GM08714 (cell line): Measurements from ENCODE around the gene CPT1C.
"Not testable (repeated sequence)": the region's sequence is repeated elsewhere in the genome, so short reads cannot be mapped to it uniquely, and the experiment has no call there.

ENCODE experiments used
- H3K4me3 ChIP-seq: fragments of 200-500 bp; sonication (Bioruptor generic); 2 replicates; pipeline ENCODE4 v1.5.1; 2014; ENCODE audit warnings: mild to moderate bottlenecking, low read length, inconsistent platforms
- ZNF274 ChIP-seq: IDR thresholded peaks from 2 replicates; pipeline ENCODE4 v1.6.1; 2012; ENCODE audit warnings: mild to moderate bottlenecking, low read depth, low read length

The CPT1C gene

DNA sequence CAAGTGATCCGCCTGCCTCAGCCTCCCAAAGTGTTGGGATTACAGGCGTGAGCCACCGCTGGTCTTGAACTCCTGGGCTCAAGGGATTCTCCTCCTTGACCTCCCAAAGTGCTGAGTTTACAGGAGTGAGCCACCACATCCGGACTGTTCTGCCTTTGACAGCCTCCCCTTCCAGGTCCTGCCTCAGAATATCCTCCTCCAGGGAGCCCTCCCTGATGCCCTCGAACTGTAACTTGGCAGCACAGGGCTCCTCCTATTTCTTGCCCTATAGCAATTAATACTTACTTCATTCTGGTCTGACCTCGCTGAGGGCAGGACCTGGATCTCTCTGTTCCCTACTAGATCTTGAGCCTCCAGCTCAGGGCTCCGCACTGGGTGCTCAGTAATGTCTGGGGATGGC, 5.9 kb downstream of the CPT1C start:
- TF ChIP-seq ZNF274: no peak
- H3K4me3 ChIP-seq: no peak overlapping the region

DNA sequence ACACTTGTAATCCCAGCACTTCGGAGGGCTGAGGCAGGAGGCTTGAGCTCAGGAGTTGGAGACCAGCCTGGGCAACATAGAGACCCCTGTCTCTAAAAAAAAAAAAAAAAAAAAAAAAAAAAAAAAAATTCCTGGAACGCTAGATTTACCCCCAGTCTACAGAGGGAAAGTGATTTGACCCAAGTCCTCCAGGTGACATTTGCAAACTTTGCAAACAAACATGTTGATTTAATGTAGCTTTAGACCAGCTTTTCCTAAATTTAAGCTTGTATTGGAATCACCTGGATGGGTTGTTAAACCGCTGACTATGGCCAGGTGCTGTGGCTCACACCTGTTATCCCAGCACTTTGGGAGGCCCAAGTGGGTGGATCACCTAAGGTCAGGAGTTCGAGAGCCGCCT, 8.4 kb downstream of the CPT1C start:
- TF ChIP-seq ZNF274: no peak
- H3K4me3 ChIP-seq: no peak overlapping the region

DNA sequence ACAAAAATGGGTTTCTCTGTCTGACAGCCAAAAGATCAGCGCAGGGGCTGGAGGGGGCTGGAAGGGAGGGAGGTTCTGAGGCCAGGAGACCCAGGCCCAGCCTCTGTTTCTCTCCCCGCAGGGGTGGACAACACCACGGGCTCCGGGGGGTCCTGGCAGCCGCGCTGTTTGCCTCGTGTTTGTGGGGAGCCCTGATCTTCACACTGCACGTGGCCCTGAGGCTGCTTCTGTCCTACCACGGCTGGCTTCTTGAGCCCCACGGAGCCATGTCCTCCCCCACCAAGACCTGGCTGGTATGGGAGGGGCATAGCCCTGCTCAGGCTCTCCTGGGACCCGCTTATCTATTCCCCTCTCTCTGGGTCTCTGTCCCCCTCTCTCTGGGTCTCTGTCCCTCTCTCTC, 9.6 kb downstream of the CPT1C start:
- no peak overlapping the region for H3K4me3 ChIP-seq
- TF ChIP-seq ZNF274: no peak

DNA sequence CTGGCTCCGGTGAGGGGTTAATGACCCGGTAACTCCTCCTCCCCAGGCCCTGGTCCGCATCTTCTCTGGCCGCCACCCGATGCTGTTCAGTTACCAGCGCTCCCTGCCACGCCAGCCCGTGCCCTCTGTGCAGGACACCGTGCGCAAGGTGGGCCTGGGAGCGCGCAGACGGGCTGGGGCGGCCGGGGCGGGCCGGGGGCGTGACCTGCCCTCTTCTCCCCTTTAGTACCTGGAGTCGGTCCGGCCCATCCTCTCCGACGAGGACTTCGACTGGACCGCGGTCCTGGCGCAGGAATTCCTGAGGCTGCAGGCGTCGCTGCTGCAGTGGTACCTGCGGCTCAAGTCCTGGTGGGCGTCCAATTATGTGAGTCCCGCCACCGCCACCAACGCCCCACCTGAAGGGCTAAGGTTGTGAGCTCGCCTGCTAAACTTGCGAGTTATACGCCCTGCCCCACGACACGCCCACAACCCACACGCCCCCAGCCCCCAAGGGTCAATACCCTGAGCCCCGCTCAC, 10.4 kb downstream of the CPT1C start:
- no peak overlapping the region for H3K4me3 ChIP-seq
- no peak for TF ChIP-seq ZNF274

DNA sequence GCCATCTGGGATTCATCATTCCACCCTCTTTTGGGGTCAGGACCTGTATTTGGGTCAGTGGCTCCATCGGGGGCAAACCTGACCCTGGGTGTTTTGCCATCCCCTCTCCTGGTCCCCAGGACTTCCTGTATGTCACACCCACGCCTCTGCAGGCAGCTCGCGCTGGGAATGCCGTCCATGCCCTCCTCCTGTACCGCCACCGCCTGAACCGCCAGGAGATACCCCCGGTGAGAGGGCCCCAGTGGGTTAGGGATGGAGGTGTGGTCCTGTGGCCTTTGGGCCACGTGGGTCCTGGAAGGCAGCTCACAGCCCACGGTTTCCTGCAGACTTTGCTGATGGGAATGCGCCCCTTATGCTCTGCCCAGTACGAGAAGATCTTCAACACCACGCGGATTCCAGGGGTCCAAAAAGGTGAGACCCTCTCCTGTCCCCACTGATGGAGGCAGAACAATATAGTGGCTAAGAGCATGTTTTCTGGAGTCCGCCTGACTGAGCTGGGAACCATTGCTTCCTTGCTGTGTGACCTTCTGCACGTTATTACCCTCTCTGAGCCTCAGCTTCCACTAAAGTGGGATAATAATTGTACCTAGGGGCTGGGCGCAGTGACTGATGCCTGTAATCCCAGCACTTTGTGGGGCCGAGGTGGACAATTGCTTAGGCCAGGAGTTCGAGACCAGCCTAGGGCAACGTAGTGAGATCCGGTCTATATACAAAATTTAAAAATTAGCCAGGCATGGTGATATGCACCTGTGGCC, 14.1 kb downstream of the CPT1C start:
- no peak overlapping the region for H3K4me3 ChIP-seq
- no peak for TF ChIP-seq ZNF274

DNA sequence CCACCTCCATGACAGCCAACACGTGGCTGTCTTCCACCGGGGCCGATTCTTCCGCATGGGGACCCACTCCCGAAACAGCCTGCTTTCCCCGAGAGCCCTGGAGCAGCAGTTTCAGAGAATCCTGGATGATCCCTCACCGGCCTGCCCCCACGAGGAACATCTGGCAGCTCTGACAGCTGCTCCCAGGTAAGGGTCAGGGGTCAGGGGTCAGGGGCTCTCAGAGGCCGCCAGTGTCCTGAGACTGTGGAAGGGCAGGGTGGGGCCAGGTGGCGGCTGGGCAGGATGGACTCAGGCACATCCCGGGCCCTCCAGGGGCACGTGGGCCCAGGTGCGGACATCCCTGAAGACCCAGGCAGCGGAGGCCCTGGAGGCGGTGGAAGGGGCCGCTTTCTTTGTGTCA, 15.0 kb downstream of the CPT1C start:
- no peak overlapping the region for H3K4me3 ChIP-seq
- TF ChIP-seq ZNF274: no peak

DNA sequence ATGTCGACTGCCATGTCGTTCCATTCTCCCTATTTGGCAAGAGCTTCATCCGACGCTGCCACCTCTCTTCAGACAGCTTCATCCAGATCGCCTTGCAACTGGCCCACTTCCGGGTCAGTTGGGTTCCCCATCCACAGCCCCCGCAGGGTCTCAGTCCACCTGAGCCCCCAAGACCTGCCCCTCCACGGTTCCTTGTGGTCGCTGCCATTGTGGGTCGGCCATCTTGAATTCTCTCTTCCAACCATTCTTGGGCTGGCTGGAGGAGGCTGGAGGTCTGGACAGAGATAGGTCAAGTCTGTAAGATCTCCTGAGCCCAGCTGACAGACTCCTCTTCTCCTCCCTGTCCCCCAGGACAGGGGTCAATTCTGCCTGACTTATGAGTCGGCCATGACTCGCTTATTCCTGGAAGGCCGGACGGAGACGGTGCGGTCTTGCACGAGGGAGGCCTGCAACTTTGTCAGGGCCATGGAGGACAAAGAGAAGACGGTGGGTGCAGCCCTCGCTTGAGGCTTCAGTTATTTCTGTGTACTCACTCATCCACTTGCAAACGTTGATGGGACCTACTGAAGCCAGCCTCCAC, 19.5 kb downstream of the CPT1C start:
- no peak overlapping the region for H3K4me3 ChIP-seq
- no peak for TF ChIP-seq ZNF274

DNA sequence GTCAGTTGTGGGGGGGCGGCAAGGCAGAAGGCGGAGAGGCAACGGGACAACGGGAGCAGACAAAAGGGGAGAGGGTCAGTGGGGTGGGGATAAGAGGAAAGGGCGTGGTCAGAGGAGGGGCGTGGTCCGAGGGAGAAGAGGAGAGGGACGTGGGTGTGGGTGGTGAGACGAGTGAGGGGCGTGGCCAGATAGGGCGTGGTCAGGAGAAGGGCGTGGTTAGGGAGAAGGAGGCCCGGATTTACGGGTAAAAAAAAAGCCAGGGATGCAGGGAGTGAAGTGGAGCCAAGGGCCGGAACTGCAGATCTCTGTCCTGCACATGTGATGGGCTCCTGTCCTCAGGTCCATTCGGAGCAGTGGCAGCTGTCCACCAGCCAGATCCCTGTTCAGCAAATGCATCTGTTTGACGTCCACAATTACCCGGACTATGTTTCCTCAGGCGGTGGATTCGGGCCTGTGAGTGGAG, 21.5 kb downstream of the CPT1C start:
- no peak overlapping the region for H3K4me3 ChIP-seq
- TF ChIP-seq ZNF274: no peak

DNA sequence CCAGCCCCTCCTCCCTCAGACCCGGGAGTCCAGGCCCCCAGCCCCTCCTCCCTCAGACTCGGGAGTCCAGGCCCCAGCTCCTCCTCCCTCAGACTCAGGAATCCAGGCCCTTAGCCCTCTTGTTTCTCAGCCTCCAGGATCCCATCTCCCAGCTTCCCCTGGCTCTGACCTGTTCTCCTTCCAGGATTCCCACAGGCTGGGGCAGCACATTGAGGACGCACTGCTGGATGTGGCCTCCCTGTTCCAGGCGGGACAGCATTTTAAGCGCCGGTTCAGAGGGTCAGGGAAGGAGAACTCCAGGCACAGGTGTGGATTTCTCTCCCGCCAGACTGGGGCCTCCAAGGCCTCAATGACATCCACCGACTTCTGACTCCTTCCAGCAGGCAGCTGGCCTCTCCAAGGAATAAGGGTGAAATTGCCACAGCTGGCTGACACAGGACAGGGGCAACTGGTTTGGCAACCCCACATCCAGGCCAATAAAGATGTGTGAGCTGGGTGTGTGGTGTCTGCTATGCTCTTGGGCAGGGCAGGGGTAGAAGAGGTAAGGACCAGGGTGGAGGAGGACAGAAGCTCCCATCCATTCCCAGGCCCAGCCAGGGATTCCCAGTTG, 22.4 kb downstream of the CPT1C start:
- no peak overlapping the region for H3K4me3 ChIP-seq
- no peak for TF ChIP-seq ZNF274

DNA sequence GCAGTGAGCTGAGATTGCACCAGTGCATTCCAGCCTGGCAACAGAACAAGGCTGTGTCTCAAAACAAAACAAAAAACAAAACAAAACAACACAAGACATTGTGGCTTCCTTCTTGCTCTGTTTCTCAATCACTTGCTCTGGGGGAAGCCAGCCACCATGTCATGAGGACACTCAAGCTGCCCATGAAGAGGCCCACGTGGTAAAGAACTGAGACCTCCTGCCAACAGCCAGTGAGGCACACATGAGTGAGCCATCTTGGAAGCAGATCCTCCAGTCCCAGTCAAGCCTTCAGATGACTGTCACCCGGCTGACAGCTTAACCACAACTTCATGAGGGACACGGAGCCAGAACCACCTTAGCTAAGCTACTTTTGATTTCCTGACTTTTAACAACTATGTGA, 25.2 kb downstream of the CPT1C start:
- no peak overlapping the region for H3K4me3 ChIP-seq
- no peak for TF ChIP-seq ZNF274

DNA sequence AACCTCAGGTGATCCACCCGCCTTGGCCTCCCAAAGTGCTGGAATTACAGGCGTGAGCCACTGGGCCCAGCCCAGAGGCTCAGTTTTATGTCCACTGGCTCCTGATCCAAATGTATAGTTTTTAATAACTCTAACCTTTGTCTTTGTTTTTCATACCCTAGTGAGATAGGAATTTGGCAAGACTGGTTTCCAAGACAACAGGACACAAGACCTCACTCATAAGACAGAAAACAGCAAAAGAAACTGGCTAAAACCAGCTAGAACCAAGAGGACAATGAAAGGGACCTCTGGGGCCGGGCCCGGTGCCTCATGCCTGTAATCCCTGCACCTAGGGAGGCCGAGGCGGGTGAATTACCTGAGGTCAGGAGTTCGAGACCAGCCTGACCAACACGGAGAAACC, 27.6 kb downstream of the CPT1C start:
- TF ChIP-seq ZNF274: no peak
- H3K4me3 ChIP-seq: no peak overlapping the region

DNA sequence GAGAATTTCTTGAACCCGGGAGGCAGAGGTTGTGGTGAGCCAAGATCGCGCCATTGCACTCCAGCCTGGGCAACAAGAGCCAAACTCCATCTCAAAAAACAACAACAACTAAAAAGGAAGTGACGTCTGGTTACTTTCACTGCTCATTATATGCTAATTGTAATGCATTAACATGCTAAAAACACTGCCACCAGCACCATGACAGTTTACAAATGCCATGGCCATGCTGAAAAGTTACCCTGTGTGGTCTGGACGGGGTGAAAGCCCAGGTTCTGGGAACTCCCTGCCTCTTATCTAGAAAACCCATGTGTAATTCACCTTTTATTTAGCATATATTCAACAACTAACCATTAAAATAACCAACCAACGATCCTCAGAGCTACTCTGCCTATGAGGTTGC, 28.1 kb downstream of the CPT1C start:
- no peak overlapping the region for H3K4me3 ChIP-seq
- TF ChIP-seq ZNF274: no peak

DNA sequence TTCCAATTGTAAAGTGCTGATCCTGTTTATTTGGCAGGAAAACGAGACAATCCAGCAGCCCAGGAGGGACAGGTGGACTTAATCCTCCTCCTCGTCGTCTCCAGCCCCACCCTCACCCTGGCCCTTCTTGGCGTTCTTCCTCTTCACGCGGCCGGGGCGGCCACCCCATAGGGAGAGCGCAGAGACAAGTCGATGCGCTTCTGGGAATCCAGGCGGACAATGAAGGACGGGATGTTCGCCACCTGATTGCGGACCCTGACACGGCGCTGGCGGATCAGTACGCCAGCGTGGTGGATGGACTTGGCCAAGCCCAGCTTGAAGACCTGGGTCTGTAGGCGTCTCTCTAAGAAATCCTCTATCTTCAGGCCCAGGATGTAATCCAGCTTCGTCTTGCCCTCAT, 28.5 kb downstream of the CPT1C start:
- not testable (repeated sequence) for H3K4me3 ChIP-seq

DNA sequence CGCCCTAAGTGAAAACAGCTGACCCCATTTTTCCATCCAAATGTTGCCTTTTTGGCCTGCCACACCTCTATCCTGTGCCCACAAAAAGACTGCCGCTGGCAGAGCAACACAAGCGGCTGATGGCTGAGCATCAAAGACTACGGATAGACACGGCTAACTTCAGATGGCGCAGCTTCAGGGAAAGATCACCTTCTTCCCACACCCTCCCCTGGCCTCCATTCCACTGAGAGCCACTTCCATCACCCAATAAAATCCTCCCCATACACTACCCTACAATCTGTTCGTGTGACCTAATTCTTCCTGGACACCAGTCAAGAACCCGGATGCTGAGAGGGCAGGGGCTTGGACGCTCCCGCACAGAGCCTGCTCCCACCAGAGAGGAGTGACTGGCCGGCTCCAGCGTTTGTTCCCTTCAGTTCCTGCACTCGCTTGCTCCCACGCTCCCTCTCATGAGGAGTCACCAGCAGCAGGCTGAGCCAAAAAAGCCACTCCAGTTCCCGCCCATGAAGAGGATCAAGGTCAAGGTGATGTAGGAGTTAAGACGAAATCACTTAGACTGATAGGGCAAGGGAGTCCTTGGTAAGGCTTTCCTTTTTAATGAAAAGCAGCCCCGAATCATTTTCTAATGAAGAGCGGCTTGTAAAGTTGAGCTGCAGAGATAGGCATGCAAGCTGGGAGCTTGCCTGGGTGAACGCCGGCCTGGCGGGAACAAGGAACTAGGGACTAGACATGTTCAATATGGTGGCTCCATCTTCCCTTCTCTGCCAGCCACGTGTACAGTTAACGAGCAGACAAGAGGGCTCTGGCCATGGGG, 36.5 kb downstream of the CPT1C start:
- H3K4me3 ChIP-seq: no peak overlapping the region
- TF ChIP-seq ZNF274: no peak
